ENCODE measurements around the gene SVBP.

The SVBP gene

DNA sequence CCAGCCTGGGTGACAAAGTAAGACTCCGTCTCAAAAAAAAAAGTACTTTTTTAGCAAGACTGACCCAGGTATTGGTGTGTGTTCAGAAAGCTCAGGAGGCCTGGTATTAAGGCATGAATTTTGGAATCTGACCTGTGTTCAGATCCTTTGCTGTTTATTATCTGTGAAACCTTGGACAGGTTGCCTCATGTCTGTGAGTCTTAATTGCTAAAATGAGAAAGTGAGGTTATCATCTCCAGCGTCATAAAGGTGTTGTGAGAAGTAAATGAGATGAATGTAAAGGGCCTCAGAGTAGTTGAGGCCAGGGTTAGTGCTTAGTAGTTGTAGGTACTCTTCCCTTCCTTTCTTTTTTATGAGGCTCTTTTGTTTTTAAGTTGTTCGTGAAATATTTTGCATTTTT lies 47.4 kb downstream of the SVBP start:
- no peak overlapping the region for H3K4me3 ChIP-seq (ENCODE audit: low read depth, low read length)
- DNase-seq (ENCODE audit: low read depth) = no peak
- TF ChIP-seq, protein P1, sequence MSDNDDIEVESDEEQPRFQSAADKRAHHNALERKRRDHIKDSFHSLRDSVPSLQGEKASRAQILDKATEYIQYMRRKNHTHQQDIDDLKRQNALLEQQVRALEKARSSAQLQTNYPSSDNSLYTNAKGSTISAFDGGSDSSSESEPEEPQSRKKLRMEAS (IDR thresholded peaks at IDR 0.05; ENCODE audit: low read depth, low read length) = no peak
- TF ChIP-seq, protein P2, sequence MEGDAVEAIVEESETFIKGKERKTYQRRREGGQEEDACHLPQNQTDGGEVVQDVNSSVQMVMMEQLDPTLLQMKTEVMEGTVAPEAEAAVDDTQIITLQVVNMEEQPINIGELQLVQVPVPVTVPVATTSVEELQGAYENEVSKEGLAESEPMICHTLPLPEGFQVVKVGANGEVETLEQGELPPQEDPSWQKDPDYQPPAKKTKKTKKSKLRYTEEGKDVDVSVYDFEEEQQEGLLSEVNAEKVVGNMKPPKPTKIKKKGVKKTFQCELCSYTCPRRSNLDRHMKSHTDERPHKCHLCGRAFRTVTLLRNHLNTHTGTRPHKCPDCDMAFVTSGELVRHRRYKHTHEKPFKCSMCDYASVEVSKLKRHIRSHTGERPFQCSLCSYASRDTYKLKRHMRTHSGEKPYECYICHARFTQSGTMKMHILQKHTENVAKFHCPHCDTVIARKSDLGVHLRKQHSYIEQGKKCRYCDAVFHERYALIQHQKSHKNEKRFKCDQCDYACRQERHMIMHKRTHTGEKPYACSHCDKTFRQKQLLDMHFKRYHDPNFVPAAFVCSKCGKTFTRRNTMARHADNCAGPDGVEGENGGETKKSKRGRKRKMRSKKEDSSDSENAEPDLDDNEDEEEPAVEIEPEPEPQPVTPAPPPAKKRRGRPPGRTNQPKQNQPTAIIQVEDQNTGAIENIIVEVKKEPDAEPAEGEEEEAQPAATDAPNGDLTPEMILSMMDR (IDR thresholded peaks at IDR 0.05; ENCODE audit: low read depth, low read length) = no peak
- TF ChIP-seq MYC (IDR thresholded peaks at IDR 0.05; ENCODE audit: low read depth, low read length) = no peak
- TF ChIP-seq POLR2A (IDR thresholded peaks at IDR 0.05; ENCODE audit: extremely low read depth, insufficient read length) = no peak

DNA sequence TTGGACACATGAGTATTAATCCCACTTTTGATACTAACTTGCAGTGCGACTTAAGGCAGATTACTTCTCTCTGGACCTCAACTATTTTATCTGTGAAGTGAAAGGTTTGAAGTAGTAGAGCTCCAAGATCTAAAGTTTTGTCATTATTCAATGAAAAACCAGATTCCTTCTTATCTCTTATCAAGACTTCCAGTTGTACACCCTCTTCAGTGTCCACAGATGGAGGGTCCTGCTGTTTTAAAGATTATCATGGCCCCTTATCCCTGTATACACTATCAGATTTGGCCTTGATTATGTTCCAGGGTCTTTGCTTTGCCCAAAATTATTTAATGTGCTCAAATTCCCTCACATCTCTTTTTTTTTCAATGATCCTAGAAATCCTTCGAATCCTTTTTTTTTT lies 49.0 kb downstream of the SVBP start:
- TF ChIP-seq, protein P1 (IDR thresholded peaks at IDR 0.05; ENCODE audit: low read depth, low read length) = no peak
- no peak for TF ChIP-seq MYC (IDR thresholded peaks at IDR 0.05; ENCODE audit: low read depth, low read length)
- TF ChIP-seq, protein P2 (IDR thresholded peaks at IDR 0.05; ENCODE audit: low read depth, low read length) = no peak
- TF ChIP-seq POLR2A (IDR thresholded peaks at IDR 0.05; ENCODE audit: extremely low read depth, insufficient read length) = no peak
- DNase-seq (ENCODE audit: low read depth) = no peak
- H3K4me3 ChIP-seq (ENCODE audit: low read depth, low read length) = peak overlapping the region; percentile 66

DNA sequence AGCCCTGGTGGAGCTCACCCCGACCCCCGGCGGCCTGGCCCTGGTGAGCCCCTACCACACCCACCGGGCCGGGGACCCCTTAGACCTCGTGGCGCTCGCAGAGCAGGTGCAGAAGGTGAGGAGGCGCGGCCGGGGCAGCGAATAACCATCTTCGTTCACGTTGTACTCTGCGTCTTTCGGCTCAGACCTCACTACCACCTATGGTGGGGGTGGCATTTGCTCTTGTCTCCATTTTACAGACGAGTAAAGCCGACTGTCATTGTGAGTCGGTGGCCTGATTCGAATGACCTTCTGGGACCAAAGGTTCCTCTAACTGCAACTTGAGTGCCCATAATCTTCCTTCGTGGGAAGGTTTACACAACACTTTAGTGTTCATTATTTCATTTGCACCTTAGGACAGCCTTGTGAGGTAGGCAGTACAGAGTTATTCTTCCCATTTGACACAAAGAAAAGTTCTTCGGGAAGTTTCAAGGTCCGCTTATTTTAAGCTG lies 49.6 kb downstream of the SVBP start:
- H3K4me3 ChIP-seq (ENCODE audit: low read depth, low read length) = peak overlapping the region; percentile 66
- DNase-seq (ENCODE audit: low read depth) = no peak
- TF ChIP-seq POLR2A (IDR thresholded peaks at IDR 0.05; ENCODE audit: extremely low read depth, insufficient read length) = no peak
- 0 out of 2 replicates have a peak, but pooled peaks have one; percentile 21 for TF ChIP-seq MYC (IDR thresholded peaks at IDR 0.05; ENCODE audit: low read depth, low read length)

DNA sequence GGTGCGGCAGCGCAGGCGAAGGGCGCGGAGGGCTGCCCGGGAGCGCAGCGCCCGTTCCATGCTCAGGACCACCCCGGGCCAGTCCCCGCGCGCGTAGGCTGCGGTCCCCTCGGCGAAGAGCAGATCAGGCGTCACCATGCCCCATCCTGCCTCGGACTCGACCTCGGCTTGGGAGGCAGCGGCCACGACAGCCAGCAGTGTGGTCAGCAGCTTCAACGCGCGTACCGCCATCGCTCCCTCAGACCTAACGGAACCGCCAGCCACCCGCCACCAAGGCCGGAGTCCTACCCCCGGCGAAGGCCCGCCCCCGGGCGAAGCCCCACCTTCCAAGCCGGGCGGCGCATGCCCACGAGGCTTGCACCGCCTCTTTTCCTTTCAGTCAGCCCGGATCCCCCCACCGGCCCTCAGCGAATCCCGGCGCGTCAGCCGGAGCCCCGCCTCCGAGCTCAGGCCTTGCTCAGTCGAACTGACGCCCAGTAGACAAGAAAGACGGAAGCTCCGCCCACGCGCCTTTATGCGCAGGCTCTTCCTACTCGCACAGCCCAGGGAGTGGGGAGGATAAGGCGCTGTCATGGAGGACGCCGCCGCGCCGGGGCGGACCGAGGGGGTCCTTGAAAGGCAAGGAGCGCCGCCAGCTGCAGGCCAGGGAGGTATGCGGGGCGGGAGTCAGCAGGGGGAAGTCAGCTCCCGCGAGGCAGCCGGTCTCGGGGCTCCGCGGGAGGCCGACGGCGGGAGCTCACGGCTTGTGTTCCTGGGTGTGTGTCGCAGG lies 50.3 kb downstream of the SVBP start, which contains the start of the genes C1orf50 and P3H1:
Gene C1orf50 (plus strand): TSS at position 509 of the 769 bp plus-strand sequence. CDS start 63 bp downstream, at position 572.
Gene P3H1 (minus strand): TSS at position 288 of the 769 bp plus-strand sequence. CDS start 57 bp downstream, at position 231.
- TF ChIP-seq, protein P1 (IDR thresholded peaks at IDR 0.05; ENCODE audit: low read depth, low read length) = peak; percentile 69
- TF ChIP-seq MYC (IDR thresholded peaks at IDR 0.05; ENCODE audit: low read depth, low read length) (peak; percentile 66), POLR2A (IDR thresholded peaks at IDR 0.05; ENCODE audit: extremely low read depth, insufficient read length) (peak; percentile 89)
- TF ChIP-seq, protein P2 (IDR thresholded peaks at IDR 0.05; ENCODE audit: low read depth, low read length) = no peak
- peak within 1 kb of the TSS; percentile 94 for H3K4me3 ChIP-seq (ENCODE audit: low read depth, low read length)
- peak; percentile 99 for DNase-seq (ENCODE audit: low read depth)

DNA sequence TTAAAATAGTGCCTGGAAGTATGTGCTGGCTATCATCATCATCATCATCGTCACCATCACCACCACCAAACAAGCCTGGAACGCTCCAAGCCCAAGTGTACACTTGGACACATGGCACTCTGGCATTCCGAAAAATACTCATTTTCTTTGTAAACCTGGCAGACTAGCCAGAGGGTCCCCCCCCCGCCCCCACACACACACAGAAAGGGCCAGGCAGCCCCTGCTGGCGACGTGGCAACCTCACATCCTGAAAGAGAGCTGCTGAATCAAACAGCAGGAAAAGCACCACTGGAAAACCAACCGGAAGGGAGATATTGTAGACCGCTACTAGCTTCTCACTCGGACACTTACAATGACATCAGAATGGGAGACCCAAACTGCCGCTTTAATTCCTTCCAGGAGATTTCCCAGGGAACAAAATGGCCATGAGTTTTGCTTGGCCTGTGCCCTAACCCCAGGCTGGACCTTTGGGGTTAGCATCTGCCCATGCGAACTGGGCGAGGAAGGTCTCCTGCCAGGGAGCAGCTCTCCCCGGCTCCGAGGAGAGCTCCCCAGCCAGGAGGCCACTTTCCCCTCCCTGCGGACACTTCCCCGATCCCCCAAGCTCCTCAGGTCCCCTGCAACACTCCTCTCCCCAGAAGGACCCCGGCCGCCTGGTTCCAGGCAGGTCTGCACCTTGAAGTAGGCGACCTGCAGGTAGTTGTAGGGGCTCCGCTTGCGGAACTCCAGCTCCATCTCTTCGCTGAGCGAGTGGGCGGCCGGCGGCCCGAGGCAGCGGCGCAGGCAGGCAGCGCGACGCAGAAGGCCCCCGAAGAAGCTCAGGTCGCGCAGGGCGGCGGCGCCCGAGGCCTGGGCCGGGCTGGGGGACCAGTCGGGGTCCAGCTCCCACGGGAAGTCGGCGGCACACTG lies 51.1 kb downstream of the SVBP start:
- peak; percentile 74 for DNase-seq (ENCODE audit: low read depth)
- TF ChIP-seq, protein P1 (IDR thresholded peaks at IDR 0.05; ENCODE audit: low read depth, low read length) = no peak
- TF ChIP-seq, protein P2 (IDR thresholded peaks at IDR 0.05; ENCODE audit: low read depth, low read length) = peak; percentile 24
- peak overlapping the region; percentile 94 for H3K4me3 ChIP-seq (ENCODE audit: low read depth, low read length)

Data from NB4 (cell line).